ENCODE results near the gene TOMM40.
"Not testable (repeated sequence)": the region's sequence is repeated elsewhere in the genome, so short reads cannot be mapped to it uniquely, and the experiment has no call there.

DNA sequence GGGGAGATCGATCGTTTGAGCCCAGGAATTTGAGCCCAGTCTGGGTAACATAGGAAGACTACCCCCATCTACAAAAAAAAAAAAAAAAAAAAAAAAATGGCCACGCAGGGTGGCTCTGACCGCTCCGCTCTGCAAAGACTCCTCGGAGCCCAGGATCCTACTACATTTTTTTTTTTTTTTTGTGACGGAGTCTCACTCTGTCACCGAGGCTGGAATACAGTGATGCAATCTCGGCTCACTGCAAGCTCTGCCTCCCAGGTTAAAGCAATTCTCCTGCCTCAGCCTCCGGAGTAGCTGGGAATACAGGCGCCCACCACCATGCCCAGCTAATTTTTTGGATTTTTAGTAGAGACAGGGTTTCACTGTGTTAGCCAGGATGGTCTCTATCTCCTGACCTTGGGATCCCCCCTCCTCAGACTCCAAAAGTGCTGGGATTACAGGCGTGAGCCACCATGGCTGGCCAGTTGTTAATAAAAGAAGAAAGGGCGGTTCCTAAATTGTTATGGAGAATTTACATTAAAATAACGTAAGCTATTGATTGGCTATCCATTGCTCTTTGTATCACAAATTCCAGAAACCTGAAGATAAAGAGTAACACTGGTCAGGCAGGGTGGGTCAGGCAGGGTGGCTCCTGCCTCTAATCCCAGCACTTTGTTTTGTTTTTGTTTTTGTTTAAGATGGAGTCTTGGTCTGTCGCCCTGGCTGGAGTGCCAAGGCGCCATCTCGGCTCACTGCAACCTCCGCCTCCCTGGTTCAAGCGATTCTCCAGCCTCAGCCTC lies 8.2 kb upstream of the TOMM40 start:
- TF ChIP-seq, protein P1, sequence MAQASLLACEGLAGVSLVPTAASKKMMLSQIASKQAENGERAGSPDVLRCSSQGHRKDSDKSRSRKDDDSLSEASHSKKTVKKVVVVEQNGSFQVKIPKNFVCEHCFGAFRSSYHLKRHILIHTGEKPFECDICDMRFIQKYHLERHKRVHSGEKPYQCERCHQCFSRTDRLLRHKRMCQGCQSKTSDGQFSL (CRISPR knock-in tag; IDR thresholded peaks at IDR 0.05), result not testable (repeated sequence)
- TF ChIP-seq SMAD1 (CRISPR knock-in tag; IDR thresholded peaks at IDR 0.05; ENCODE audit: borderline replicate concordance, low read depth); TCF7L2 (IDR thresholded peaks at IDR 0.05; ENCODE audit: low read depth, low read length); SETDB1 (CRISPR knock-in tag; IDR thresholded peaks at IDR 0.05; ENCODE audit: borderline replicate concordance): not testable (repeated sequence)

Measured in HepG2 (cell line).